Measurements from ENCODE around the gene RBBP5. TPM values are rescaled to one million over a fixed set of nuclear protein-coding genes. Genes with fewer than 3 reads are reported as not detected.

Gene RBBP5
- polyA plus RNA-seq, 3 donors: 4.9 to 10.2 (median 8.1) TPM

GRCh38 chr1:205107327-205107726, 14.5 kb downstream of the RBBP5 start:
- Mint-ChIP-seq H3K36me3 (peaks cover 70 to 90% of the 10 kb centered on the region in 2 donors), H3K4me1 (no peaks in the 10 kb centered on the region), H3K27me3 (ENCODE audit: low read depth in 3 of 3) (no peaks in the 10 kb centered on the region), H3K4me3 (no peak overlapping the region), H3K9me3 (peaks cover 0 to 3% (median 0%) of the 10 kb centered on the region in 7 donors), H3K27ac (no peak overlapping the region)
- no peaks in the 10 kb centered on the region for H3K4me1 ChIP-seq (ENCODE audit: control insufficient read depth in 1 of 2, insufficient read depth in 2 of 2, low read length in 2 of 2)
- no peak overlapping the region for H3K27ac ChIP-seq (ENCODE audit: low read depth in 1 of 2, low read length in 2 of 2)
- no peak overlapping the region for H3K4me3 ChIP-seq (replicated peaks in 1 of 3; ENCODE audit: low read depth in 2 of 3, low read length in 3 of 3)
- H3K36me3 ChIP-seq (replicated peaks in 1 of 2; ENCODE audit: control insufficient read depth in 1 of 2, insufficient read depth in 2 of 2, low read length in 2 of 2): peaks cover 79 to 96% of the 10 kb centered on the region in 2 donors
- peaks cover 5% of the 10 kb centered on the region for H4K20me1 ChIP-seq (ENCODE audit: insufficient read depth, low read length)
- no peak overlapping the region for H3K4me2 ChIP-seq (replicated peaks; ENCODE audit: extremely low read depth, low read length, poor library complexity, severe bottlenecking)
- H3K27me3 ChIP-seq (ENCODE audit: control insufficient read depth in 2 of 2, insufficient read depth in 2 of 2, low read length in 2 of 2): no peaks in the 10 kb centered on the region
- no peak for DNase-seq
- H3K79me2 ChIP-seq (ENCODE audit: insufficient read depth, low read length): peaks cover 3% of the 10 kb centered on the region
- intact Hi-C loops (cut with micrococcal nuclease): no loop called here
- WGBS (ENCODE audit: insufficient coverage): 95% methylated on average over 3 of the region's 4 CpGs
- no peak overlapping the region for H3K9ac ChIP-seq (ENCODE audit: insufficient read depth, low read length, poor library complexity, severe bottlenecking)
- H3K9me3 ChIP-seq (replicated peaks in 1 of 2; ENCODE audit: control insufficient read depth in 1 of 2, insufficient read depth in 1 of 2, low read length in 2 of 2): no peaks in the 10 kb centered on the region
- no peak overlapping the region for H2AFZ ChIP-seq (ENCODE audit: insufficient read depth, low read depth, low read length, poor library complexity, severe bottlenecking)
- no peak for TF ChIP-seq CTCF (IDR thresholded peaks at IDR 0.05)

DNA sequence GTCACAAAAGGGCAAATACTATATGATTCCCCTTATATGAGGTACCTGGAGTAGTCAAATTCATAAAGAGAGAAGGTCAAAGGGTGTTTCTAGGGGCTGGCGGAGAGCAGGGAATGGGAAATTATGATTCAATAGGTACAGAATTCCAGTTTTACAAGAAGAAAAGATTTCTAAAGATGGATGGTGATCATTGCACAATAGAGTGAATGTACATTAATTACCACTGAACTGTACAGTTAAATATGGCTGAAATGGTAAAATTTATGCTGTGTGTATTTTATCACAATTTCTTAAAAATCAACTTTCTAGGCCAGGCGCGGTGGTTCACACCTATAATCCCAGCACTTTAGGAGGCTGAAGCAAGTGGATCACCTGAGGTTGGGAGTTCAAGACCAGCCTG, 19.4 kb downstream of the RBBP5 start:
- no peak overlapping the region for H3K4me2 ChIP-seq (replicated peaks; ENCODE audit: extremely low read depth, low read length, poor library complexity, severe bottlenecking)
- H3K27ac Mint-ChIP-seq: no peak overlapping the region
- no peak overlapping the region for H3K4me3 ChIP-seq (replicated peaks in 1 of 3; ENCODE audit: low read depth in 2 of 3, low read length in 3 of 3)
- intact Hi-C loops (cut with micrococcal nuclease): no loop called here
- no peaks in the 10 kb centered on the region for H3K27me3 ChIP-seq (ENCODE audit: control insufficient read depth in 2 of 2, insufficient read depth in 2 of 2, low read length in 2 of 2)
- H3K4me1 ChIP-seq (ENCODE audit: control insufficient read depth in 1 of 2, insufficient read depth in 2 of 2, low read length in 2 of 2): no peaks in the 10 kb centered on the region
- no peak overlapping the region for H3K9ac ChIP-seq (ENCODE audit: insufficient read depth, low read length, poor library complexity, severe bottlenecking)
- no peaks in the 10 kb centered on the region for H3K4me1 Mint-ChIP-seq
- no peak overlapping the region for H2AFZ ChIP-seq (ENCODE audit: insufficient read depth, low read depth, low read length, poor library complexity, severe bottlenecking)
- H3K36me3 Mint-ChIP-seq: peaks cover 91 to 97% of the 10 kb centered on the region in 2 donors
- peaks cover 95 to 100% of the 10 kb centered on the region in 2 donors for H3K36me3 ChIP-seq (replicated peaks in 1 of 2; ENCODE audit: control insufficient read depth in 1 of 2, insufficient read depth in 2 of 2, low read length in 2 of 2)
- H3K79me2 ChIP-seq (ENCODE audit: insufficient read depth, low read length): no peaks in the 10 kb centered on the region
- no peaks in the 10 kb centered on the region for H3K9me3 Mint-ChIP-seq
- H4K20me1 ChIP-seq (ENCODE audit: insufficient read depth, low read length): peaks cover 5% of the 10 kb centered on the region
- H3K4me3 Mint-ChIP-seq: no peak overlapping the region
- DNase-seq: no peak
- H3K27ac ChIP-seq (ENCODE audit: low read depth in 1 of 2, low read length in 2 of 2): no peak overlapping the region
- no peaks in the 10 kb centered on the region for H3K9me3 ChIP-seq (replicated peaks in 1 of 2; ENCODE audit: control insufficient read depth in 1 of 2, insufficient read depth in 1 of 2, low read length in 2 of 2)
- no peaks in the 10 kb centered on the region for H3K27me3 Mint-ChIP-seq (ENCODE audit: low read depth in 3 of 3)
- 100% methylated on average over 1 of the region's 3 CpGs for WGBS (ENCODE audit: insufficient coverage)
- TF ChIP-seq CTCF (IDR thresholded peaks at IDR 0.05): no peak

All from CD14-positive monocyte (primary cell).